GM18502 (cell line): ENCODE data around the gene KCNJ12.

Source experiments
- ATAC-seq: cut with Tn5 transposase; IDR thresholded peaks from one replicate; pipeline ENCODE4 v1.9.1; 2021; ENCODE audit warnings: mild to moderate bottlenecking; ENCODE audit not compliant: unreplicated experiment, poor library complexity

Gene KCNJ12

GRCh38 chr17:21363776-21364642, 12.1 kb upstream of the KCNJ12 start:
- ATAC-seq: no peak

- ATAC-seq: no peak
Observed at GRCh38 chr17:21365016-21365415, 11.1 kb upstream of the KCNJ12 start.

- ATAC-seq: no peak
Observed at GRCh38 chr17:21368545-21369246, 7.5 kb upstream of the KCNJ12 start.

GRCh38 chr17:21369395-21369794, 6.8 kb upstream of the KCNJ12 start:
- no peak for ATAC-seq

- ATAC-seq: no peak
Observed at GRCh38 chr17:21370430-21370829, 5.7 kb upstream of the KCNJ12 start.

GRCh38 chr17:21371511-21372081, 4.6 kb upstream of the KCNJ12 start:
- no peak for ATAC-seq

GRCh38 chr17:21372256-21372954, 3.8 kb upstream of the KCNJ12 start:
- ATAC-seq: no peak

- no peak for ATAC-seq
Observed at GRCh38 chr17:21373036-21373435, 3.1 kb upstream of the KCNJ12 start.

GRCh38 chr17:21373696-21374440, 2.3 kb upstream of the KCNJ12 start:
- ATAC-seq: no peak

GRCh38 chr17:21374441-21375161, 1.6 kb upstream of the KCNJ12 start:
- ATAC-seq: no peak

GRCh38 chr17:21375162-21375560, 996 bp upstream of the KCNJ12 start:
- ATAC-seq: no peak

GRCh38 chr17:21375757-21376080, 438 bp upstream of the KCNJ12 start:
- no peak for ATAC-seq

- ATAC-seq: no peak
Observed at GRCh38 chr17:21376759-21377690, 868 bp downstream of the KCNJ12 start.

- ATAC-seq: no peak
Observed at GRCh38 chr17:21377705-21378396, 1.7 kb downstream of the KCNJ12 start.

- ATAC-seq: no peak
Observed at GRCh38 chr17:21378553-21378952, 2.4 kb downstream of the KCNJ12 start.

- no peak for ATAC-seq
Observed at GRCh38 chr17:21379080-21379711, 3.0 kb downstream of the KCNJ12 start.

- no peak for ATAC-seq
Observed at GRCh38 chr17:21380659-21381058, 4.5 kb downstream of the KCNJ12 start.
